Cardiac septum (tissue), 1 donor: ENCODE measurements around the gene TMEM178B. TPM values are rescaled to one million over a fixed set of nuclear protein-coding genes. Genes with fewer than 3 reads are reported as not detected.

ENCODE experiments used
- DNase-seq: peaks from one replicate; pipeline ENCODE4 v3.0.0-alpha.2; 2020; ENCODE audit warnings: low spot score
- intact Hi-C: fragments of 100-400 bp; cut with DNase I; formaldehyde crosslinking; loops from one replicate; pipeline ENCODE4 v1.14.0; 2022
- total RNA-seq: library from RNA; stranded (reverse); fragmentation: NEBNext Ultra II Directional; extraction: Animal tissue kit (Norgen Biotek cat#: 25700); gene quantifications from one replicate; pipeline ENCODE4 v1.2.1, GENCODE V29; 2021
- donor health status: DM: no; HTN: no; CAD: no.

Gene TMEM178B
- total RNA-seq, 1 donor from 2014 or later = 15.2 TPM

DNA sequence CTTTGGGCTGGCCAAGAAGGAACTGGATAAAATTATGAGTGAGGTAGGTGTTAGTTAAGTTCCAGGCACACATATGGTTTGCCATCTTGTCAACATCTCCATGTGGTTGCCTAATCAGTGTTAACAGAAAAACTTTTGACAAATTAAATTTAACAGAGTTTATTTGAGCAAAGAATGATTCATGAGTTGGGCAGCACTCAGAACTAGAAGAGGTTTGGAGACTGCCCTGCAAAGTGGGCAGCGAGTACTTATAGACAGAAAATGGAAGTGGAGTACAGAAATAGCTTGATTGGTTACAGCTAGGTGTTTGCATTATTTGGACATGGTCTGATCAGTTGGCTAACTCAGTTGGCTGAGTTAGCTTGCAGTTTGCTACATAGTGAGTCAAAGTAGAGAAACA, 439.9 kb downstream of the TMEM178B start:
- intact Hi-C loops = no loop called here
- no peak for DNase-seq

DNA sequence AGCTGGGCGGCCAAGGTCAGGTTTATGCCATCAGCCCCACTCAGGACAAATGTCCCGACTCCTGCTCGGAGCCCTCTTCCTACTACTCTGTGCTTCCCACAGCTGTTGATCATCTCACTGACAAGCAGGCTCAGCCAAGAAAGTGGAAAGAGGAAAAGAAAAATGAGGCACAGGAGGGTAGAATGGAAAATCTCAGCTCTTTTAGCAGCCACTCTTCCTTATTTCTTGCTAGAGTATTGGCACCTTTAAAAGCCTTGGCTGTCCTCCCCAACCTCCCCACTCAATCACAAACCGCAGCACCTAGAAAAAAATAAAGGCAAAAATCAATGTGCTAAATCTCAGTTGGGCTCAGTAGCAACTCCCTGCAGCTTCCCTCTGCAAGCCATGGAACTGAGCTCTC, 442.1 kb downstream of the TMEM178B start:
- no peak for DNase-seq
- intact Hi-C loops = no loop called here

DNA sequence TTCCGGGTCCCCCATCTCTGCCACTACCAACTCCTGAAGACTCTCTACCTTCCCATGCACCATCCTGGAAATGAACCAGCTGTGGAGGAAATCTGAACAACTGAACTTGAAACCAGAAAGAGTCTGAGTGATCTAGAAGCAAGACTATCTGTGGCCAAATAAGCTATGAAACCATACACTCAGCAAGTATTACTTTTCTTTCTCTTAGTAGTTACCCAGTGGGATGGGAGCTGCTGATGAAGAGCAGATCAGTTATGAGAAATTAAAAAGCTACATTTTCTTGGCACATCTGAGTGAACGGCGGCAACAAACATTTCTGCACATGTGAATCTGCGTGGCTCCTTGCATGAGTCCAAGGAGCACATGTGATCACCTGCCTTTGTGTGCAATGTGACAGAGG, 445.8 kb downstream of the TMEM178B start:
- intact Hi-C loops = loop anchor here (10.0 kb wide), 1 partner anchor 265 kb away; no protein-coding TSS in a partner anchor
- no peak for DNase-seq

- no peak for DNase-seq
- intact Hi-C loops = loop anchor here (10.0 kb wide), 1 partner anchor 268 kb away; no protein-coding TSS in a partner anchor
Measured at GRCh38 chr7:141522657-141523342, 448.9 kb downstream of the TMEM178B start.

- no peak for DNase-seq
- intact Hi-C loops = loop anchor here (10.0 kb wide), 1 partner anchor 271 kb away; no protein-coding TSS in a partner anchor
Measured at GRCh38 chr7:141525973-141526514, 452.2 kb downstream of the TMEM178B start.

DNA sequence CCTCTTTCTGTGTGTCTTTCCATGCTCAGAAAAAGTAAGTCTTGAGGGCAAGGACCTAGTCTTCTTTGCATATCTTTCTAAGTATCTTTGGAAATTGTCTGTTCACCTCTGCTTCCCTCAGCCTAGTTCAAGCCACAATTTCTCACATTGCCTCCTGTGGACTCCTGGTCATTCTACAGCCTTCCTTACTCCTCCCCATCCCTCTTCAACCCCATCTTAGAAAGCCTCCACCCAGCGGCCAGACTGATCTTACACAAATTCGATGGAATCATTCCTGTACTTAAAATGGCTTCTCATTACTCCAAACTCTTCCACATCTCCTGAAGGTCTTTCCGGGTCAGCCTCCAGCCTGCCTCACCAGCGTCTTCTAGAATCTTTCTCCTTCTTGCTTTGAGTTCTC, 453.2 kb downstream of the TMEM178B start:
- DNase-seq = no peak
- intact Hi-C loops = loop anchor here (10.0 kb wide), 1 partner anchor 272 kb away; no protein-coding TSS in a partner anchor

GRCh38 chr7:141528399-141528798, 454.5 kb downstream of the TMEM178B start:
- intact Hi-C loops = loop anchor here (10.0 kb wide), 1 partner anchor 274 kb away; no protein-coding TSS in a partner anchor
- DNase-seq = no peak

Other genes with a start within 250 kb of the TMEM178B start
- 35.0 TPM for gene BRAF, start 149.1 kb upstream of the TMEM178B start, total RNA-seq
- 92.4 TPM for gene MRPS33, start 59.1 kb upstream of the TMEM178B start, total RNA-seq